A204.1 (cell line): ENCODE data around the gene ECT2.
"Not testable (repeated sequence)": the region's sequence is repeated elsewhere in the genome, so short reads cannot be mapped to it uniquely, and the experiment has no call there.

Experiments
- FAIRE-seq: peaks from 2 replicates; lab custom pipeline; 2012; peaks lifted over from hg19 to GRCh38; lab: Jason Lieb, UNC

ECT2 gene, protein sequence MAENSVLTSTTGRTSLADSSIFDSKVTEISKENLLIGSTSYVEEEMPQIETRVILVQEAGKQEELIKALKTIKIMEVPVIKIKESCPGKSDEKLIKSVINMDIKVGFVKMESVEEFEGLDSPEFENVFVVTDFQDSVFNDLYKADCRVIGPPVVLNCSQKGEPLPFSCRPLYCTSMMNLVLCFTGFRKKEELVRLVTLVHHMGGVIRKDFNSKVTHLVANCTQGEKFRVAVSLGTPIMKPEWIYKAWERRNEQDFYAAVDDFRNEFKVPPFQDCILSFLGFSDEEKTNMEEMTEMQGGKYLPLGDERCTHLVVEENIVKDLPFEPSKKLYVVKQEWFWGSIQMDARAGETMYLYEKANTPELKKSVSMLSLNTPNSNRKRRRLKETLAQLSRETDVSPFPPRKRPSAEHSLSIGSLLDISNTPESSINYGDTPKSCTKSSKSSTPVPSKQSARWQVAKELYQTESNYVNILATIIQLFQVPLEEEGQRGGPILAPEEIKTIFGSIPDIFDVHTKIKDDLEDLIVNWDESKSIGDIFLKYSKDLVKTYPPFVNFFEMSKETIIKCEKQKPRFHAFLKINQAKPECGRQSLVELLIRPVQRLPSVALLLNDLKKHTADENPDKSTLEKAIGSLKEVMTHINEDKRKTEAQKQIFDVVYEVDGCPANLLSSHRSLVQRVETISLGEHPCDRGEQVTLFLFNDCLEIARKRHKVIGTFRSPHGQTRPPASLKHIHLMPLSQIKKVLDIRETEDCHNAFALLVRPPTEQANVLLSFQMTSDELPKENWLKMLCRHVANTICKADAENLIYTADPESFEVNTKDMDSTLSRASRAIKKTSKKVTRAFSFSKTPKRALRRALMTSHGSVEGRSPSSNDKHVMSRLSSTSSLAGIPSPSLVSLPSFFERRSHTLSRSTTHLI

DNA sequence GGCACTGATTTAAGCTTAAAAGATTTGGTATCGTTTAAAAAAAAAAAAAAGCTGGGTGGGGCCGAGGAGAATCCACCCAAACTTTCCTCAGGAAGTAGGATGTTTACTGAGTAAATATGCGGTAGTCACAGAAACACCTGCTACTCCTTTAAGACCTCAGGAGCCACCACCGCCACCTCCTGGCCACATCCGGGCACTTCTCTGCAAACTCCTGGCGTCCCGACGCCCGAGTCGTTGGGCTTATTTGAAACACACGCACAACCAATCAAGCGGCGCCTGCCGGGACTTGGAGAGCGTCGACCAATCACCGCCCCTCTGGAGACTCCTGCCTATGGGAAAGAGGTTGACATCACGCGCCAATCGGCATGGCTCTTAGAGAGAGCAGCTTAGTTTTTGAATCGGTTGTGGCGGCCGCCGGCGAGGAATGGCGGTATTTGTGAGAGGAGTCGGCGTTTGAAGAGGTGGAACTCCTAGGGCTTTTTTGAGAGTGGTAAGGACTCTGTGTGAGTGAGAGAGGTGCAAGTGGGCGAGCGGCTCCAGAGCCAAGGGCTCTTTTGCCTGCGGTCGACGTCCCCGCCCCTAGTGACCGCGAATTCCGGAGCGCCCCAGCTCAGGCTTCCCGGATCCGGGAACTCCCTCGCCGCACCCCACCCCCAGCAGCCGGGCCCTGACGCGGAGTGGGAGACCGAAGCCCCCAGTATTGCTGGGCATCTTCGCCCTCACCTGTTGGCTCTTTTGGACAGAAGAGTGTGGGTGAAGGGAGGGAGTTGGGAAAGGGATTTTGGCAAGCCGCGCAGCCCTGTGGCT lies at the start of gene ECT2:
Gene ECT2 (plus strand): TSS at position 359 of the 807 bp plus-strand sequence. CDS start 3,805 bp downstream, outside the sequence.
- peak; percentile 100 for FAIRE-seq

DNA sequence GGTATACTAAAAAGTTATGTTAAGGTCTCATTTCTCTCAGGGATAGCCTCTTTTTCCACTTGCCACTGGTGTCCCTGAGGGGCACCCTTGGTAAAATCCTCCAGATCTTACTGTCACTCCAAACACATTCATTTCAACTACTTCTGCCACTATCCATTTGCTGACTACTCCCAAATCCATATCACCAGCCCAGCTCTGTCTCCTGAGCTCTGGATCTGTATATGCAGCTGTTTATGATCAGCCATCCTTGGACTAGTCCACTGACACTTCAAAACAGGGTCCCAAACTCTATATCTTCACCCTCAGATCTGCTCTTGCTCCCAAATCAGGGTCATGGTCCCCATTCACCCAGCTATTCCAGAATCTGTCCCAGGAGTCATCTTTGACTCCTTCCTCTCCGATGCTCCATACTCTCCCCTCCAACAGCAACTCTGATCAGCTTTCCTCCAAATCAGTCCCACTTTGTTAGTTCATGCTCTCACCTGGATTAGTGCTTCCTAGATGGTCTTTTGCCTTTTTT lies 49.5 kb upstream of the ECT2 start:
- no peak for FAIRE-seq

DNA sequence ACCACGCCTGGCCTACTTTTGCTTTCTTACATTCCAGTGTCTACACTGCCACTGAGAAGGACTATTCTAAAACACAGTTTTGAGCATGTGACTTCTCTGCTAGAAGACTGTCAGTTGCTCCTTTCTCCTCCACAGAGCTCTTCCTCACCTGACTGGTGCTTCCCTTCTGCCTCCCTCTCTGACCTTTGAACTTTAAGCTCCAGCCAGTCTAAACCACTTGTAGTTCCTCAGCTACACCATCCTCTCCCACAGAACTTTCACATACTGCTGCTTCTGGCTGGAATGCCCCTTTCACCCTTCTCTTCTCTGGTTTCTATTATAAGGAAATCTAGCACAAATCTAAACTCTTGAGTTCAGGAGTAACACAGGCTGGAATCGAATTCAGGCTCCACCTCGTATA lies 48.8 kb upstream of the ECT2 start:
- FAIRE-seq, result no peak

DNA sequence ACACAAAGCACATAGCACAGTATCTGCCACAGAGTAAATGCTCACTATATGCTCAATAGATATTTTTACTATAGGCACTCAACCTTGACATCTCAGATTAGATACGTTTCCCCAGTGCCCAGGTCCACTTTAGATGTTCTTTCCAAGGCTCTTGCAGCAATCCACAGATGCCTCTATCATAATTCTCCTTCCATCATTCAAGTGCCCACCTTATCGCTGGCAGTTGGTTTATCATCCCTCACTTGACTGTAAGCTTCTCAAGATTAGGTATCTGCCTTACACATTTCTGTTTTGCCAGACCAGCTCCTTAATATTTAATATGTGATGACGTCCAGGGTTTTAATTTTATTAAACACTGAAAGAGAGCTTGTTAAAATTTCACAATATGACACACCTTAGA lies 48.3 kb upstream of the ECT2 start:
- FAIRE-seq, result no peak

DNA sequence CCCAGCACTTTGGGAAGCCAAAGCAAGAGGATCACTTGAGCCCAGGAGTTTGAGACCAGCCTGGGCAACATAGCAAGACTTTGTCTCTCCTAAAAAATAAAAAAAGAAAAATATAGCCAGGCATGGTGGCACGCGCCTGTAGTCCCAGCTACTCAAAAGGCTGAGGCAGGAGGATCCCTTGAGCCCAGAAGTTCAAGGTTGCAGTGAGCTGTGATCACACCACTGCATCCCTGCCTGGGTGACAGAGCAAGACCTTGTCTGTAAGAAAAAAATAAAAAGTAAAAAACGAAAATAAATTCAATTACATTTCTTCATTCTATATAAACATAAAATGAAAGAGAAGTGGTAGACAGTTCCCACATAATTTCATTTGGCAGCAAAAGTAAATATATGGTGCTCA lies 47.8 kb upstream of the ECT2 start:
- not testable (repeated sequence) for FAIRE-seq

DNA sequence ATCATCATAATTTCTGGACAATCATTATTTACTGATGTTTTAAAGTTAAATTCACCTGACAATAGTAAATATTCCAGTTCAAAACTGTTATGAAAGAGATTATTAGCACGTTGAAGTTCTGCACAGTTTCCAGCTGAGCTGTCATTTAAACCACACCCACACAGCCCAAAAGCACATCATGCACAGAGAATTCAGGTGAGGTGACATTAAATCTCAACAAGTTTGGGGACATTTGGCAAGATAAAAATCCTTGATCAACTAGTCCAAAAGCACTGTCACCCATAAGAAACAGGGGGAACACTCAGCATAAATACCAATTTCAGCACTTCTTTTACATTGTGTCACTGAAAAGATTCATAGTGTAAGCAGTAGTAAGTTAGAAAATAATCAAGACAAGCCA lies 46.5 kb upstream of the ECT2 start:
- FAIRE-seq, result no peak

DNA sequence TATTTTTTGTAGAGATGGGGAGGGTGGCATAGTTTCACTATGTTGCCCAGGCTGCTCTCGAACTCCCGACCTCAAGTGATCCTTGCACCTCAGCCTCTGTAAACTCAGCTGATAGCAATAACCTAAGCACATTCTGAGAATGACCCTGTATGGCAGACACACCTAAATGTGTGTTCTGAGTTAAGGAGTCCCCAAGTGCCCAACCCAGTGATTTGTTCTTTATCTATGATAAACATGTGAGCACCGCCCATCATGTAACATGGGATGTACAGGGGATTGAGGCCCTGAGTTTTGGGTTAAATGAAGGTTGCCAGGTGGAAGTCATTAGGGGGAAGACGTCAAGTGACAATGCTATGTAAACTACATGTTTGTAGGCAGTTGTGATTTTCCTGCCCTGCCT lies 45.4 kb upstream of the ECT2 start:
- no peak for FAIRE-seq

DNA sequence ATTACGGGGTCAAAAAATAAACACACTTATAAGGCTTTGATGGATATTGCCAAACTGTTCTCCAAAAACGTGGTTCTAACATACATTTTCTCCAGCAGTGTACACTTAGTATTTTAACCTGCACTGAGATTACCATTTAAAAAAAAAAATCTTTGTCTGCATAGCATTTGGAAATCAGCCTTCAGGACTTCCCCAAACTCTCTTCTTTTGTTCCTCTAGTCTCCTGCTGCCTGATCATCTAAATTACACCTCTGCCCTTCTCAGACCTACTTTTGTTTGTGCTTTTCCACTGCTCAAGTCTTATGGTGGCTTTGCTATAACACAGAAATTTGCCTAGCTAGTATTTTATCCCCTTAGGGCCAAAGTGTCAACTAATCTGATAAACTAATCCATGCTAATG lies 43.5 kb upstream of the ECT2 start:
- FAIRE-seq, result no peak

DNA sequence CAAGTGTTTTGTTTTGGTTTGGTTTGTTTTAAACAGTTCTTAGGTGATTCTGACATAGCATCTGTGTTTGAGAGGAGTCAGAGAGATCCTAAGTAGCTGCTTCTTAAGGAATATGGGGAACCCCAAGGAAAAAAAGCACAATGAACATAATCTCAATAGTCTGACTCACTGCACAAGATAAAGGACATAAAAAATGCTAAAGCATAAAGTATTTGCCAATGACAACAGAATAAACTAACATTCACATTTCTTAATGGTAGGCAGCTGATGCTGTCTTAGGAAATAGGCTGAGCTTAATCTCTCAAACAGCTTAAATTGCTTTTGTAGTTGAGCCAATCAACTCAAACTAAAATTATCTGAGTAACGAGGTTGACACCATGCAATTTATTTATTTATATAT lies 42.6 kb upstream of the ECT2 start:
- no peak for FAIRE-seq

DNA sequence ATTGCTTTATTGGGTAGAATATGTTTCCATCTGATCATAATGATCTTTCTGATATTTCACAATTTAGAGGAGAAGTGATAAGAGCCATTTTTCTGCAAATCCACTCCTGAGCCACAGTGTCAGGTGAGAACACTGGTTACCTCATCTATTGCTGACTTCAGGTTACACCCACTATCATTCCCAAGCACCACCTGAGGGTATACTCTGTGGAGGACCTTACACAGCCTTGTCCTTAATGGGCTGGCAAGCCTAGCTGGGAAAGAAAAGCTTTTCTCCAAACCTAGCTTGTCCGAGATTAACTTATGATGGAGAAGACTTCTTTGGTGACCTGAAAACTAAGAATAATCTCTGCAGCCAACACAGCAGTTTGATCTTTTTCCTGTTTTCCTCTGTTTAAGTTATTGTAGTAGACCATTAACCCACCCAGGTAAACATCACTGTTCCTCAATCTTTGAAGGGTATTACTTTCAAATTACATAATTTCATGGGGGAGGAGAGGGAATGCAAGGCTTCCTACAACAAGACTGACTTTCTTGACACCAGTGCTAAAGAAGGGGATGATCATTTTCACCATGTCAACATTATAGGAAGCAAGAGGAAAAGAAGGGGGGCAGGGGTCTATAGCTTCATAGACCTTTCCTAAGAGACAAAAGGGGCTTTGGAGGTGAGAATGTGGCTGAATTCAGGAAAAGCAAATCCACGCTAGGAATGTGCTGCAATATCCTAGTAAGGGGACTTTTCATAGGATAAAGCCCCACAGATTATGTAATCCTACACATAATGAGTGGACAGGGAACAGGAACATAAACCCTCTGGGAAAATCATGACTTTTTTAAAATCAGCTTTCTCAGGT lies 41.4 kb upstream of the ECT2 start:
- FAIRE-seq, result no peak

DNA sequence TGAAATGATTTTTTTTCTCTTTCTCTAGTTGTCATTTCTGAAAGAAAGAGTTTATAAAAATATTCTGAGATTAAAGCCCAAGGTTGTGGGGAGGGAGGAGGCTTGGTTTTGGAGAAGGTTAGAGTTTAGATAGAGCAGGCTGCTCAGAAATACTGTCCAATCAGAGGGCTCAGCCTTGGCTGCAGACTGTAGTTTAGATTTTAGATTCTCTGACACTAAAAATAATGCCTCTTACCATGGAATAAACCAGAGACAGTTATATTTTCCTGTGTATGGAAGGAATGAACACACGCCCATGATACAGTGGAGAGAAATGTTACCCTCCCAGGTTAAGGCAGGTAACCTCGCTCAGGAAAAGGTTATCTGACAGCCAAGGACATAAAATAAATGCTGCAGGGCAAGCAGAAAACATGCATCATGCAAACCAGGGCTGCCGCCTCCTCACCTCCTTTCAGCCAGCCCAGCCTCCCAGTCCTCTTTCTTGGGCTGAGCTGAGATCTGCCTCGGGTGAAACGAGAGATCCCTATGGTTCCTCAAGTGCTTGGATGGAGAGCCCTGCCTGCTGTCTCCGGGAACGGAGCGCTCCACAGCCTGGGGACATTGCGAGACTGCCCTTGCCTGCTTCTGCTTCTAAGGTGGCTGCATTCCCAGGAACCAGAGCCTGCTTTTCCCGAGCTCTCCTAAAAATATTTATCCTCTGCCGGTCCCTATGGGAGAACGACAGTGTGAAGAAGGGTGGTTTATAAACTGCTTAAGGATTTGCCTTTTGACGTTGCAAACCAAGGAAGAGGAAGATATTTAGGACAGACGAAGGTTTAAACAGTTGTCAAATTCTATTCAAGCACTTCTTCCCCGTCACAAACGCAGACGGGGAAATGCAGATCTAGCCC lies 40.5 kb upstream of the ECT2 start:
- no peak for FAIRE-seq

DNA sequence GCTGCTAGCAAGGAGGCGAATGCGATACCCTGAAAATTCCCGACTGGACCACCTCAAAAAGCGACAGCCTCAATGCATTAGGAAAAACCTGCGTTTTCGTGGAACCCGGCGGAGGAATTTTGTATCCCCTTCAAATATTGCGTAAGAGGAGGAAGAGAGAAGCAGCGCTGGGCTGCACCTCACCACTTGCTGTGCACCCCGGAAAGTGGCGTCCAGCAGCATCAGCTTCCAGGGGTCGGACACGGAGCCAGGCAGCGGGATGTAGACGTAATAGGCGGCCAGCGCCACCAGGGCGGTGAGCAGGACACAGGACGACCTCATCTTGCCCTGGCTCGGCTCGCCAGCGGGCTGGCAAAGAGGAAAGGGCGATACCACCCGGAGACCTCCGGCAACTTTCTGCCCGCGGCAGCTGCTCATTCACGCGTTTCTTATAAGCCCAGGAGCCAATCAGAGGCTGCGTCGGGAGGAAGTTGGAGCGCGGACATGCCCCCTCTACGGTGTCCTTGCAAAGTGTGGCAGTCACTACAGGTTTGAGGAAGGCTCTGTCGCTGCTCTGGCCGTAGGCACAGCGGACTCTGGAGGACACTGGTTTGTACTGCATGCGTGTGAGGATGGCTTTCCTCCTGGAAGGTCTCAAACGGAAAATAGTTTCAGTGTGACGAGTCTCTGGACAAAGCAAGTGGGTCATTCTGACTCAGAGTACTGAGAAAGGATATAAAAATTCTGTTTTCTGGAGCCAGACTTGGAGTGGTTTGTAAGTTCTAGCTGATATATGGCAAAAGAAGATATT lies 39.7 kb upstream of the ECT2 start, which contains the start of gene NCEH1:
Gene NCEH1 (minus strand): TSS at position 404 of the 790 bp plus-strand sequence. CDS start 83 bp downstream, at position 321.
- FAIRE-seq, result peak; percentile 98

DNA sequence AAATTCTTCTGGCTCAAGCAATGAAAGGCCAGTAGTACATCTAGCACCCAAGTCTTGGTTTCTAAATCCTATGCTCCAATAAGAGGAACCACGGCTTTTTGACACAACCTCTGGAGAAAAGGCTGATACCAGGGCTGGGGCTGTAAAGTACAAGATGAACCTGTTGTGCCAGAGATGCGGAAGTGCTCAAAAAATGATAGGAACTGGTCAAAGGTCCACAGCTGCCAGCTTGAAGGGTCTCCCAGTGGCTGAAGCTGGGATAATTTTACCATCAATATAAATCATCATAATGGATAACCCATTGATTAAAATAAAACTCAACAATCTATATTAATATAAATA lies 39.1 kb upstream of the ECT2 start:
- FAIRE-seq, result no peak

DNA sequence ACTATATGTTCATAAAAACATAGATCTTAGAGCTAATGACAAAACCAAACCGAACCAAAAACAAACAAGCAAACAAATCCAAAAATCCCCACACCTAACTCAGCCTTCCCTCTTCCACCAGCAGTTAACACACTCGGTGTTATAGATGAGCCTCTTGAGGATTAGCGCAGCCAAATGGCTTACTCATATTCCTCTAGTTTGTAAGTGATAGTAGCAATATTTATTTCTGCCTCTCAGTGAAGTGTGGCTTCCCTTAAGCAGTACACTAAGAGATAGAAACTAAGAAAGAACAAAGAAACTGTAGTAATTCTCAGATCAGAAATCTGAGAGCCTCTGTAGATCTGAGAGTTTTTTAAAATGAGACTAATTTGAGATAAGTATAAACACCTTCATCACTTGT lies 37.2 kb upstream of the ECT2 start:
- no peak for FAIRE-seq

DNA sequence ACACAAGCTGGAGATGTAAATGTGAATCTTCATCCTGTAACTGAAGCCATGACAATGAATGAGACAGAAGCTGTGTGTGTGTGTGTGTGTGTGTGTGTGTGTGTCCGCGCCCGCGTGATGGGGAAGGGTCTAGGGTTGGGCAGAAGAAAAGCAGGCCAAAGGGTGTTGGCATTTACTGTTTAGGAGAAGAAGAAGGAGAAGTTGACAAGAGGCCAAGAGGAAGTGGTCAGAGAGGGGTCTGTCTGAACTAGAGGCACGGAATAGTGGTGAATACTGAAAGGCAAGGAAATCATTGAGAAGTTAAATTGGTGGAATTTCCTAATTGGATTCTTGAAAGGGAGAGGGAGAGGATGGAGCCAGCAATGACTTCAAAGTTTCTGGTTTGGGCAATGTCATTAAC lies 34.0 kb upstream of the ECT2 start:
- no peak for FAIRE-seq

DNA sequence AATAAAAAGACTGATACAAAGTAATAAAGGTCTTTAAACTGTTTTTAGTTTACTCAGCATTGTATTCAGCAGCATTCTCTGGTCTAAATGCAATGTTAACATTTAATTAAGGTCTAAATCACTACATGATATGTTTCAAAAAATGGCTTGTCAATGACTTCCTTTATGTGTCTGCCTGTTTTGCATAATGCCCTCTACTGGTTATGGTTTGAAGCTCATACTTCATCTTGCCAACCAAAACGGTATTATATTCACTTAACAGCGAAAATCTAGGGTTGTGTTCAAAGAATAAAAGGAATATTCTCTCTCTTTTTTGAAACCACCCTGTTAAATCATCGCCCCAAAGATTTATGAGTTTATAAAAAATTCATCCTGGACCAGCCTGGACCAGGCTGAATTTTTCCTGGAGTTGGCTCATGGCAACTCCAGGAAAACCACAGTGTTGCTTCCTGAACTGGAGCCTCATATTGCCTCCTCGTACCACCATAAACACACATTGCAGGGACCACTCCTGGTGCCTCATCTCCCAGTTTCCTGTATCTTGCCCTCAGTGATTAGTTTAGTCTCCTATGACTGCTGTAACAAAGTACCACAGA lies 32.9 kb upstream of the ECT2 start:
- FAIRE-seq, result peak; percentile 52

DNA sequence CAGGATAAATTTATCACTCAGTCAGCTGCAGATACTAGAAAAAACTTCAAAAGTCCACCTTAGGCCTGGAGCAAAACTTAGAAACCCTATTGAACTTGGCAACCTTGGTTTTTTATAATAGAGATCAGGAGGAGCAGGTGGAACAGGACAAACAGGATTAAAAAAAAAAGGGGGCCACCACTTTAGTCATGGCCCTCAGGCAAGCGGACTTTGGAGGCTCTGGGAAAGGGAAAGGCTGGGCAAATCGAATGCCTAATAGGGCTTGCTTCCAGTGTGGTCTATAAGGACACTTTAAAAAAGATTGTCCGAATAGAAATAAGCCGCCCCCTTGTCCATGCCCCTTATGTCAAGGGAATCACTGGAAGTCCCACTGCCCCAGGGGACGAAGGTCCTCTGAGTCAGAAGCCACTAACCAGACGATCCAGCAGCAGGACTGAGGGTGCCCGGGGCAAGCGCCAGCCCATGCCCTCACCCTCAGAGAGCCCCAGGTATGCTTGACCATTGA lies 27.9 kb upstream of the ECT2 start:
- not testable (repeated sequence) for FAIRE-seq

DNA sequence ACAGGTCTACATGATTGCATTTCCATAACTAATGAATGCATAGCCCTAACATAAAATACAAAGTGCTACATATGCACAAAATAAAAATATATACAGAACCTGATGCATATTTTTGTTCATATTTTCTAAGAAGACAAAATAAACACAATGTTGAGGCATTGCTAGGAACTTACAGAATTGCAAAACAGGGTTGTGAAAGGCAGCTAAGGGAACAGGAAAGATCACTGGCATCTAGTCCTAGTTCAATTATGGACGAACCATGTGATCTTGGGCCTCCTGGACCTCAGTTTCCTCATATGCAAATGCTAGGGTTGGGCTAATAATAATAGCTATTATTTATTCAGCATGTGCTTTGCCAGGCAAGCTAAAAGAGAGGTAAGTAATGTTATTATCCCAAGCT lies 24.1 kb upstream of the ECT2 start:
- no peak for FAIRE-seq

DNA sequence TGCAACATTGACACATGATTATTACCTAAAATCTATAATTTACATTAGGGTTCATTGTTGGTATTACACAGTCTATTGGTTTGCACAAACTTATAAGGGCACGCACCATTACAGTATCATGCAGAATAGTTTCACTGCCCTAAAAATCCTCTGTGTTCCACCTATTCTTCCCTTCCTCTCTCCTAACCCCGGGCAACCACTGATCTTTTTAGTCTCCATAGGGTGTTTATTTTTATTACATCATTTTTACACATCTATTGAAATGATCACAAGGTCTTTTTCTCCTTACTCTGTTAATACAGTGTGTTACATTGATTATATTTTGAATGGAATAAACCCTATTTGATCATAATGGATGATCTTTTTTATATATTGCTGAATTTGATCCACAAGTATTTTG lies 15.5 kb upstream of the ECT2 start:
- no peak for FAIRE-seq
